H9 (cell line): ENCODE measurements around the gene PAFAH1B2. TPM values are rescaled to one million over a fixed set of nuclear protein-coding genes. Genes with fewer than 3 reads are reported as not detected.

Experiments
- DNase-seq: peaks from one replicate; pipeline ENCODE4 v3.0.0-alpha.2; 2017
- H2AFZ ChIP-seq: one replicate; pipeline ENCODE4 v1.6.1; 2013; ENCODE audit warnings: mild to moderate bottlenecking, low read length, control low read depth, moderate library complexity
- H2AK5ac ChIP-seq: 2 replicates; pipeline ENCODE4 v1.6.1; 2013; ENCODE audit warnings: low read length, control low read depth, mixed read lengths; ENCODE audit not compliant: insufficient read length
- H2BK120ac ChIP-seq: one replicate; pipeline ENCODE4 v1.6.1; 2013; ENCODE audit warnings: low read depth, mild to moderate bottlenecking, low read length, control low read depth, inconsistent platforms; ENCODE audit not compliant: poor library complexity, severe bottlenecking
- H2BK12ac ChIP-seq: 2 replicates; pipeline ENCODE4 v1.6.1; 2013; ENCODE audit warnings: low read length, control low read depth, mixed read lengths, low read depth; ENCODE audit not compliant: insufficient read length
- H2BK15ac ChIP-seq: 2 replicates; pipeline ENCODE4 v1.6.1; 2013; ENCODE audit warnings: low read depth, low read length, control low read depth
- H2BK20ac ChIP-seq: one replicate; pipeline ENCODE4 v1.6.1; 2013; ENCODE audit warnings: low read depth, mild to moderate bottlenecking, low read length, control low read depth, inconsistent platforms; ENCODE audit not compliant: poor library complexity, severe bottlenecking
- H2BK5ac ChIP-seq: 2 replicates; pipeline ENCODE4 v1.6.1; 2013; ENCODE audit warnings: low read length, control low read depth, mixed read lengths; ENCODE audit not compliant: insufficient read length
- H3K14ac ChIP-seq: 2 replicates; pipeline ENCODE4 v1.6.1; 2013; ENCODE audit warnings: low read length, control low read depth; ENCODE audit not compliant: insufficient read depth
- H3K18ac ChIP-seq: 2 replicates; pipeline ENCODE4 v1.6.1; 2013; ENCODE audit warnings: low read depth, mild to moderate bottlenecking, mixed read lengths, low read length, control low read depth; ENCODE audit not compliant: insufficient read length
- H3K23ac ChIP-seq: 2 replicates; pipeline ENCODE4 v1.6.1; 2013; ENCODE audit warnings: low read length, control low read depth, mixed read lengths, low read depth; ENCODE audit not compliant: insufficient read length
- H3K23me2 ChIP-seq: 2 replicates; pipeline ENCODE4 v1.6.1; 2013; ENCODE audit warnings: low read depth, mild to moderate bottlenecking, mixed read lengths, low read length, control low read depth; ENCODE audit not compliant: insufficient read length, poor library complexity, severe bottlenecking
- H3K27ac ChIP-seq: 2 replicates; pipeline ENCODE4 v1.5.1; 2013; ENCODE audit warnings: low read length, control low read depth, mixed read lengths, low read depth; ENCODE audit not compliant: insufficient read length
- H3K27me3 ChIP-seq: 2 replicates; pipeline ENCODE4 v1.6.1; 2013; ENCODE audit warnings: low read length, control low read depth, inconsistent platforms; ENCODE audit not compliant: insufficient read depth
- H3K4ac ChIP-seq: 2 replicates; pipeline ENCODE4 v1.6.1; 2013; ENCODE audit warnings: low read depth, mild to moderate bottlenecking, control low read depth, inconsistent platforms, low read length, moderate library complexity
- H3K4me1 ChIP-seq: 2 replicates; pipeline ENCODE4 v1.6.1; 2013; ENCODE audit warnings: low read length, control low read depth, inconsistent platforms; ENCODE audit not compliant: insufficient read depth
- H3K4me2 ChIP-seq: 2 replicates; pipeline ENCODE4 v1.6.1; 2013; ENCODE audit warnings: low read length, control low read depth, mixed read lengths; ENCODE audit not compliant: insufficient read length, insufficient read depth
- H3K56ac ChIP-seq: 2 replicates; pipeline ENCODE4 v1.6.1; 2013; ENCODE audit warnings: low read depth, mild to moderate bottlenecking, mixed read lengths, low read length, control low read depth; ENCODE audit not compliant: insufficient read length
- H3K79me1 ChIP-seq: 2 replicates; pipeline ENCODE4 v1.6.1; 2013; ENCODE audit warnings: low read depth, mild to moderate bottlenecking, moderate library complexity, low read length, control low read depth, inconsistent platforms; ENCODE audit not compliant: insufficient read depth, poor library complexity, severe bottlenecking
- H3K79me2 ChIP-seq: 2 replicates; pipeline ENCODE4 v1.6.1; 2013; ENCODE audit warnings: low read length, control low read depth, inconsistent platforms; ENCODE audit not compliant: insufficient read depth
- H3K9ac ChIP-seq: 2 replicates; pipeline ENCODE4 v1.6.1; 2013; ENCODE audit warnings: low read length, control low read depth, mixed read lengths; ENCODE audit not compliant: insufficient read length; ENCODE audit errors: extremely low read depth
- H3K9me3 ChIP-seq: one replicate; pipeline ENCODE4 v1.6.1; 2013; ENCODE audit warnings: low read depth, low read length, inconsistent platforms; ENCODE audit not compliant: control insufficient read depth
- H3T11ph ChIP-seq: one replicate; pipeline ENCODE4 v1.6.1; 2013; ENCODE audit warnings: mild to moderate bottlenecking, low read length, control low read depth, inconsistent platforms
- H4K20me1 ChIP-seq: one replicate; pipeline ENCODE4 v1.6.1; 2013; ENCODE audit not compliant: control insufficient read depth, insufficient read length, insufficient read depth
- H4K5ac ChIP-seq: 2 replicates; pipeline ENCODE4 v1.6.1; 2013; ENCODE audit warnings: low read depth, mild to moderate bottlenecking, mixed read lengths, low read length, control low read depth; ENCODE audit not compliant: insufficient read length
- H4K8ac ChIP-seq: replicated peaks from 2 replicates; pipeline ENCODE4 v1.6.1; 2013; ENCODE audit warnings: low read length, control low read depth, mixed read lengths, low read depth; ENCODE audit not compliant: insufficient read length
- H4K91ac ChIP-seq: 2 replicates; pipeline ENCODE4 v1.6.1; 2013; ENCODE audit warnings: low read depth, mild to moderate bottlenecking, moderate library complexity, mixed read lengths, low read length, control low read depth; ENCODE audit not compliant: insufficient read length
- H3K27ac Mint-ChIP-seq, 3 experiments: 2 replicates in 2 of 3; 3 replicates in 1 of 3; pipeline ENCODE4 v1.8.0; 2020 to 2021; ENCODE audit warnings: mixed read lengths in 3 of 3, mild to moderate bottlenecking in 1 of 3, moderate library complexity in 1 of 3
- H3K27me3 Mint-ChIP-seq: 2 replicates; pipeline ENCODE4 v1.8.0; 2021; ENCODE audit warnings: low read depth, mild to moderate bottlenecking, moderate library complexity, mixed read lengths
- H3K36me3 Mint-ChIP-seq, 3 experiments: 2 replicates in 2 of 3; 3 replicates in 1 of 3; pipeline ENCODE4 v1.8.0; 2020 to 2021; ENCODE audit warnings: low read depth in 3 of 3, mixed read lengths in 3 of 3; ENCODE audit not compliant: insufficient read depth in 1 of 3
- H3K4me1 Mint-ChIP-seq, 2 experiments: 2 replicates each; pipeline ENCODE4 v1.8.0; 2020; ENCODE audit warnings: mixed read lengths in 2 of 2
- H3K4me3 Mint-ChIP-seq, 2 experiments: 2 replicates in 1 of 2; 3 replicates in 1 of 2; pipeline ENCODE4 v1.8.0; 2020 to 2021; ENCODE audit warnings: mild to moderate bottlenecking in 2 of 2, mixed read lengths in 2 of 2, moderate library complexity in 1 of 2
- H3K9me3 Mint-ChIP-seq, 2 experiments: 2 replicates in 1 of 2; 3 replicates in 1 of 2; pipeline ENCODE4 v1.8.0; 2020; ENCODE audit warnings: mild to moderate bottlenecking in 2 of 2, mixed read lengths in 2 of 2, moderate library complexity in 1 of 2
- WGBS: extraction: QIAGEN DNeasy Blood & Tissue Kit; methylation state at CpG from one replicate; pipeline ENCODE4 v1.1.7; 2013; ENCODE audit warnings: missing lambda C conversion rate, low lambda C conversion rate, mixed read lengths; ENCODE audit not compliant: insufficient read length; ENCODE audit errors: extremely low coverage; 5-methylcytosine and 5-hydroxymethylcytosine counted together
- total RNA-seq: library from RNA; stranded (reverse); gene quantifications from 2 replicates; pipeline ENCODE4 v1.2.1, GENCODE V29; 2021
- TF ChIP-seq, protein P1 (sequence below): fragments of 200-600 bp; sonication (generic); conservative IDR thresholded peaks from 3 replicates; pipeline ENCODE4 v1.8.0; 2021; ENCODE audit warnings: antibody characterized with exemption, mild to moderate bottlenecking

PAFAH1B2 gene
- total RNA-seq, 1 experiment from 2014 or later = 161 TPM

DNA sequence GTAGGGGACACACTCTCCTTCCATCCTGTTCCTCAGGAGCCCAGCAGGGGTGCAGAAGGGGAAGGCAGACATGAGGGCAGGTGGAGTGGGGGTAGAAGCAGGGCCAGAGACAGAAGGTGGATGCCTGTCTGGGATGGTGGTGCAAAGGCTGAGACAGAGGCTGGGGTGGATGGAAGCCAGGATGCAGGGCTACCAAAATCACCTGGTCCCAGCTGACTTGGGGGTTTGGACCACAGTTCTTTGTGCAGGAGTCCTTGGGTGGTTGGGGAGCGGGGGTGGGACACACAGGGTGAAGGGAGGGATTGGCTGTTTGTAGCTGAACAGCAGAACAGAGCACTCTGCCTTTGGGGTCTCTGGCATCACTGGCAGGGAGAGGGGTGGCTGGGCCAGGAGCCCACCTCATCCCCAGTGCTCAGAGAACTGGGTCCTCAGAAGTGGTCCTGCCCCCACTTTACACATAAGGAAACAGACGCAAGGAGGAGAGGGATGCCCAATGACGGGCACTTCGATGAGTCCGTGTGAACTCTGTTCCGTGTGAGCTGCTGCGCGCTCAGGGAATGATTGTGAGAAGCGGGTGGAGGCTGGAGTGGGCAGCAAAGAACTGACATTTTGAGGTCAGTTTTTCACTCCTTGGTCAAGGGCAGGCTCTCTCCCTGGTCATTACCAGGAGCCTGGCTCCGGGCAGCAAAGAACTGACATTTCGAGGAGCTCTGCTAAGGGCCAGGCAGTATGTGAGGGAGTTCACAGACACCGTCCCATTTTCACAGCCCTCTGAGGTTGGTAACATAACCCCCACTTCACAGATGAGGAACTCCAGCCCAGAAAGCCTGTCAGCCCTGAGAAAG, 56.9 kb downstream of the PAFAH1B2 start:
- Histone ChIP-seq H3K9ac (peak overlapping the region; percentile 15), H3K27me3 (no peaks in the 10 kb centered on the region), H2BK120ac (no peak overlapping the region), H3K18ac (peak overlapping the region; percentile 43), H2AFZ (no peak overlapping the region), H2BK15ac (no peak overlapping the region), H2AK5ac (no peak overlapping the region), H3K23ac (no peak overlapping the region), H3K9me3 (no peaks in the 10 kb centered on the region), H3T11ph (no peak overlapping the region), H3K4ac (no peak overlapping the region), H3K23me2 (peaks cover 8% of the 10 kb centered on the region), H3K56ac (no peak overlapping the region), H4K5ac (no peak overlapping the region), H3K79me1 (no peaks in the 10 kb centered on the region), H3K27ac (no peak overlapping the region), H2BK12ac (no peak overlapping the region), H3K14ac (peak overlapping the region; percentile 32; the same call in 1 of the 2 replicates), H2BK20ac (no peak overlapping the region), H4K8ac (no peak overlapping the region), H4K20me1 (no peaks in the 10 kb centered on the region), H2BK5ac (no peak overlapping the region), H3K4me1 (no peaks in the 10 kb centered on the region), H3K79me2 (peaks cover 3% of the 10 kb centered on the region; the same call in 1 of the 2 replicates), H3K4me2 (peak overlapping the region; percentile 72), H4K91ac (no peak overlapping the region)
- H3K9me3 Mint-ChIP-seq = peaks cover 0 to 3% of the 10 kb centered on the region in 2 experiments; a peak in 1 of 5 replicates
- peaks cover 12 to 35% (median 26%) of the 10 kb centered on the region in 3 experiments; a peak in 6 of 7 replicates for H3K36me3 Mint-ChIP-seq
- H3K27me3 Mint-ChIP-seq = no peaks in the 10 kb centered on the region
- whole genome bisulfite sequencing = no CpG with 5 or more reads among the region's 12 CpGs
- H3K4me3 Mint-ChIP-seq = peak overlapping the region; percentile 60 to 70; a peak in 4 of 5 replicates
- H3K27ac Mint-ChIP-seq = peak overlapping the region in 1 of 3 experiments; percentile 58; a peak in 3 of 7 replicates
- DNase-seq = no peak
- H3K4me1 Mint-ChIP-seq = peaks cover 35 to 40% of the 10 kb centered on the region in 2 experiments
- TF ChIP-seq, protein P1, sequence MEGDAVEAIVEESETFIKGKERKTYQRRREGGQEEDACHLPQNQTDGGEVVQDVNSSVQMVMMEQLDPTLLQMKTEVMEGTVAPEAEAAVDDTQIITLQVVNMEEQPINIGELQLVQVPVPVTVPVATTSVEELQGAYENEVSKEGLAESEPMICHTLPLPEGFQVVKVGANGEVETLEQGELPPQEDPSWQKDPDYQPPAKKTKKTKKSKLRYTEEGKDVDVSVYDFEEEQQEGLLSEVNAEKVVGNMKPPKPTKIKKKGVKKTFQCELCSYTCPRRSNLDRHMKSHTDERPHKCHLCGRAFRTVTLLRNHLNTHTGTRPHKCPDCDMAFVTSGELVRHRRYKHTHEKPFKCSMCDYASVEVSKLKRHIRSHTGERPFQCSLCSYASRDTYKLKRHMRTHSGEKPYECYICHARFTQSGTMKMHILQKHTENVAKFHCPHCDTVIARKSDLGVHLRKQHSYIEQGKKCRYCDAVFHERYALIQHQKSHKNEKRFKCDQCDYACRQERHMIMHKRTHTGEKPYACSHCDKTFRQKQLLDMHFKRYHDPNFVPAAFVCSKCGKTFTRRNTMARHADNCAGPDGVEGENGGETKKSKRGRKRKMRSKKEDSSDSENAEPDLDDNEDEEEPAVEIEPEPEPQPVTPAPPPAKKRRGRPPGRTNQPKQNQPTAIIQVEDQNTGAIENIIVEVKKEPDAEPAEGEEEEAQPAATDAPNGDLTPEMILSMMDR = no peak
